HG02970 (cell line): Measurements from ENCODE around the gene RAB6A.

Experiments
- ATAC-seq: cut with Tn5 transposase; IDR thresholded peaks from one replicate; pipeline ENCODE4 v1.9.1; 2021; ENCODE audit warnings: mild to moderate bottlenecking, moderate library complexity, moderate number of reproducible peaks; ENCODE audit not compliant: unreplicated experiment, low FRiP score

Gene RAB6A

DNA sequence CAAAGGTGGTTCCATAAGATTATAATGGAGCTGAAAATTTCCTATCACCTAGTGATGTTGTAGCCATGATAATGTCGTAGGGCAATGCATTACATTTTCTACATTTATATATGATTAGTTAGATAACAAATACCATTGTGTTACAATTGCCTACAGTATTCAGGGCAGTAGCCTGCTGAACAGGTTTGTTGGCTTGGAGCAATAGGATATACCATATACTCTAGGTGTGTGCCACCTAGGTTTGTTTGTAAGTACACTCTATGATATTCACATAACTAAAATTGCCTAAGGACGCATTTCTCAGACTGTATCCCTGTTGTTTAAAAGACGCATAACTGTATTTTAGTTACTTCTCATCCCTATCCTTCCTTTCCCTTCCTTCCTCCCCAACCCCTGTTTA is 100.9 kb downstream of the RAB6A start:
- no peak for ATAC-seq

- no peak for ATAC-seq
Measured at GRCh38 chr11:73656985-73657384, 103.9 kb downstream of the RAB6A start.

- ATAC-seq = no peak
Measured at GRCh38 chr11:73655686-73656085, 105.2 kb downstream of the RAB6A start.

DNA sequence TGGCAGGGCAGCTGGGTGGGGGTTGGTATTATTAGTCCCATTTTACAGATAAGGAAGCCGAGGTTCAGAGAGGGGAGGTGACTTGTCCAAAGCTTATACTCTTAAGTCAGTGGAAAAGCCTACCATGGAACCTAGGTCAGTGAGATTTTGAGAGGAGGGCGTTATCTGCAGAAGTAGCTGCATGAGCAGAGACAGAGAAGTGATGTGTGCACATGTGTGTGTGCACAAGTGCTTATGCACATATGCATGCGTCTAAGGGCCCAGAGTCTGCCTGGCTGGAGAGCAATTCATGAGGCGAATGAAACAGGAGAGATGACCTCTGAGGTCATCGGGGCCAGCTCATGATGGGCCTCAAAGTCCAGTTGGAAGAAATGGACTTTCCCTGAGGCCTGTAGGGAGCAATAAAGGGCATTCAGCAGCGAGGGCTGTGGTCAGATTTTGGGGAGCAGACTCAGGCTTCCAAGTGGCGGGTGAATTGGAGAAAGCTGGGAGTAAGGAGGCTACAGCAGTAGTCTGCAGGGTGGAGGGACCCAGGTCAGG is 106.3 kb downstream of the RAB6A start:
- ATAC-seq = no peak

DNA sequence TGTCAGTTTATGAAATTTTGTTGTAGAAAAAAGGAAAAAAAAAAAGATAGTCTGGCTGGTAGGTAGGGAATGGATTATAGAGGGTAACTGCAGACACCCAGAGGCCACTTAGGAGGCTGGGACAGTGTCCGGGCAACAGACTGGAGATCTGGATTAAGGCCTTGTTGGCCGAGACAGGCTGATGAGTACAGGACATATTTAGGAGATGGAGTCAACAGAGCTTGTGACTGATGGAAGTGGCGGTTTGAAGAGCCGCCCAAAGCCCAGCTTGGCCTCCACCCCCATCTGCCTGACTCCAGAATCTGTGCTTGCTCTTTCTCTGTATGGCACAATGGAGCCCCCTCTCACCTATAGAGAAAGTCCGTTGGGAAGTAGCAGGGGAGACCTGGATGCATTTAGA is 106.9 kb downstream of the RAB6A start:
- ATAC-seq = no peak

DNA sequence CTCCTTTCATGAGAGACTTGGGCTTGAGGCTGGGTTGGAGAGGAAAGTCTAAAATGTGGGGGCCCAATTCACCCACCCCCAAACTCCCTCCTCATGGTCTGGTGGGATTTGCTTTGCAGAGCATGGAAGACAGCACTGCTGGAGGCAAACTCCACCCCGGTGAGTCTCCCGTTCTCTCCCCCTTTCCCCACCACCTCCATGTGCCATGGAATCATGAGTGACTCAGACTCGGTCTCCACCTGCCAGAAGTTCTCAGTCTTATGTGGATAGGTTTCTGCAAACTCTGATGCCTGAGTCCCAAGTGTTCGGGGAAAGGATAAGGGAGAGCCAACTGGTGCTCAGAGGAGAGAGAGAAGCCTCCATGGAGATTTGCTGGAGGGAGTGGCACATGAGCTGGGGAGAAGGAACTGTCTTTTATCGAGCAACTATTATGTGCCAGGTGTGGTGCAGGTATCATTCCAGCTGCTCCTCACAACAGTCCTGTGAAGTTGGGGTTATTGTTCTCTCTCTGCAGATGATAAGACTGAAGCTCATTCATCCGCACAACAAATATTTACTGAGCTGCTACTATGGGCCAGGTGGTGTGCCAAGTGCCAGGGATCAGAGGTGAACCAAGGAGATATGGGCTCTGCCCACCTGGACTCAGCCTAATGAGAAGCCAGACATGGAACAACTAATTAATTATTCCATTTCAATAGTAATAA is 107.9 kb downstream of the RAB6A start:
- no peak for ATAC-seq

GRCh38 chr11:73652046-73652730 is 108.7 kb downstream of the RAB6A start:
- no peak for ATAC-seq

- ATAC-seq = no peak
Measured at GRCh38 chr11:73651661-73652045, 109.2 kb downstream of the RAB6A start.

GRCh38 chr11:73651252-73651651 is 109.6 kb downstream of the RAB6A start:
- ATAC-seq = no peak

- no peak for ATAC-seq
Measured at GRCh38 chr11:73650400-73650799, 110.5 kb downstream of the RAB6A start.

DNA sequence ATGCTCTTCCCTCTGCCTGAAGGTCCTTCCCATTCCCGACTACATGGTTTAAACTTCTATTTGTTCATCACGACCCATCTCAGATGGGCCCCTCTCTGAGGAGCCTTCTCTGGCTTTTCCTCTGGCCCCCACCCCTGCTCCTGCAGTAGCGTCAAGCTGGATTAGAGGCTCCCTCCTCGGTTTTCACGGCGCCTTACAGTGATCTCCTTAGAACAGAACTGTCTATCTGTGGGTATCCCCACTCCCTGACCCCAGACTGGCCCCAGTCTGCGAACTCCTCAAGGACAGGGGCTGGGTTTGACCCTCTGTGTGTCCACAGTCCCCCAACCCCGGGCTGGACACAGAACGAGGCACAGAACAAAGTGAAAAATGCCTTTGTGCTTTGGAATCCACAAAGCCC is 111.7 kb downstream of the RAB6A start:
- no peak for ATAC-seq

GRCh38 chr11:73648571-73649046 is 112.3 kb downstream of the RAB6A start:
- no peak for ATAC-seq

DNA sequence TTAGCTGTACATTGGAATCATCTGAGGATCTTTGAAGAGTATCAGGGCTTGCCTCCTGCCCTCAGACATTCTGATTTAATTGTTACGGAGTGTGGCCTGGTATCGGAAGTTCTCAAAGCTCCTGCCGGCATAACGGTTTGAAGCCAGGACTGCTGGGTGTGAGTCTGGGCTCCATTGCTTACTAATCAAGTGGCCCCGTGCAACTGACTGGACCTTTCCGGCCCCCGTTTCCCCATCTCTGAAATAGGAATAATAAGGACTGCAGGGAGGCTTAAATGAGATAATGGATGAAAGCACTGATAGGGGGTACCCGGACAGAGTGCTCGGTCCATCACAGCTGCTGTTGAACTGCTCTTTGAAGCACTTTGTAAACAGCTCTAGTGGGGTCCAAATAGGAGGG is 112.8 kb downstream of the RAB6A start:
- ATAC-seq = no peak

DNA sequence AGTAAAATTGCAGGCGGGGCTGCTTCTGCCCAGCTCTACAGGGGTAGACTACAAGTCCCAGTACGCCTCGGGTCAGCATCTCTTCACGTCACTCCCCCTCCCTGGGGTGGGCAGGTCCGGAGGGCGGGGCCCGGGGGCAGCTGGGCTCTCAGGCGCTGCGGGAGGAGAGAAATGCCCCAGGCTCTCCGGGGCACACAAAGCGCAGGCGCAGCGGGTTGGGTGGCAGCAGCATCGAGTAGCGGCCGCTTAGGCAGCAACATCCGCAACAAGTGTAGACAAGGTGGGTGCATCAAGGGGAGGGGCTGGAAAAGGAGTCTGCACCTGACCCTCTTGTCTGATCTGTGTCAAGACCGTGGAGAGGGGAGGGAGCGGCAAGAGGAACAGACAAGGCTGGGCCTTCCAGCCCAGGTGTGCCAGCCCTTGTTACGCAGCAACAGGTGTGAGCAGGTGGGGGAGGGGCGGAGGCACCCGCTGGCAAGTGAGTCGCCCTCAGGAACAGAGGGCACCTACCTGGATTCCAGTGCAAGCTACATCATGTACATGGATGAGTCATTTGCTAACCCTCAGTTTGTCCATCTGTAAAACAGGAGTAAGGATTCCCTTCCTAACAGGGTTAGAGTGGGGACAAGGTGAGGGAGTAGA is 113.3 kb downstream of the RAB6A start:
- no peak for ATAC-seq

GRCh38 chr11:73645972-73646631 is 114.8 kb downstream of the RAB6A start, which contains the start of gene PLEKHB1:
Gene PLEKHB1 (plus strand): TSS chr11:73646581. CDS start chr11:73646609, 28 bp downstream.
- no peak for ATAC-seq

DNA sequence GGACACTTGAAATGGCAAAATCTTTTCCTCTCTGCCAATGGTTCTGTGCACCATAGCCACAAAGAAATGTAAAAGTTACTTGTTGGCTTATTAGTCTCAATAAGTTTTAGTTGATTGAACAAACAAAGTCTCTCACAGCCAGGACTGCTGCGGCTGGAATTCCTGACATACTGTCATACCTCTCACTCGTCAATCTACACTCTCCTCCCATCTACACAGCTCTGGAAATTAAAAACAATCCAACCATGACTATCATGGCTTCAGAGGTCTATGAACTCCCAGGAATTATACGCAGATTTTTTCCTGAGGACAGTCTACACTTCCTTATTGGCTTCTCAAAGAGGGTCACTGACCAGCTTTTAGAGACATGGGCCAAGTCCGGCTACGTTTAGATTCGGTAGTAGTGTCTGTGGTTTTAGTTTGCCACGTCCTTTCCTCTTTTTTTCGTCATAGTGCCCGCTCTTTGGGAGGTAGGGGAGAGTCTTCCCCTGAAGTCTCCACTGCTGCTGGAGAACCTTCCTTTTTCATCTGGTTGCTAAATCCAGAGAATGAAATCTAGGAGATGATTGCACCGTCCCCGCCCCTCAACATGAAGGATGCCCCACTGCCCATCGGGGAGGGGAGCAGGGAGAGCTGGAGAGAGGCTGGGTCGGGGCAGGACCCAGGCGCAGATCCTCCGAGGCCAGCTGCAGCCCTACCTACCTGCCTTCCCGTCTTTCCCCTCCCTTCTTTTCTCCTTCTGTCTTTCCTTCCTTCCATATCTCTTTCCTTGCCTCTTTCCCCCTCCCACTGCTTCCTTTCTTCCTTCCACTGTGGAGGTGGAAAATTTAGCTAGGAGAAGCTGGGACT is 115.5 kb downstream of the RAB6A start:
- no peak for ATAC-seq

- ATAC-seq = no peak
Measured at GRCh38 chr11:73641668-73642067, 119.2 kb downstream of the RAB6A start.

GRCh38 chr11:73640592-73640991 is 120.3 kb downstream of the RAB6A start:
- ATAC-seq = no peak

- ATAC-seq = no peak
Measured at GRCh38 chr11:73637012-73637411, 123.9 kb downstream of the RAB6A start.

GRCh38 chr11:73636249-73636648 is 124.6 kb downstream of the RAB6A start:
- ATAC-seq = no peak
